ENCODE measurements around the gene MAP7.

- TF ChIP-seq, protein P1, sequence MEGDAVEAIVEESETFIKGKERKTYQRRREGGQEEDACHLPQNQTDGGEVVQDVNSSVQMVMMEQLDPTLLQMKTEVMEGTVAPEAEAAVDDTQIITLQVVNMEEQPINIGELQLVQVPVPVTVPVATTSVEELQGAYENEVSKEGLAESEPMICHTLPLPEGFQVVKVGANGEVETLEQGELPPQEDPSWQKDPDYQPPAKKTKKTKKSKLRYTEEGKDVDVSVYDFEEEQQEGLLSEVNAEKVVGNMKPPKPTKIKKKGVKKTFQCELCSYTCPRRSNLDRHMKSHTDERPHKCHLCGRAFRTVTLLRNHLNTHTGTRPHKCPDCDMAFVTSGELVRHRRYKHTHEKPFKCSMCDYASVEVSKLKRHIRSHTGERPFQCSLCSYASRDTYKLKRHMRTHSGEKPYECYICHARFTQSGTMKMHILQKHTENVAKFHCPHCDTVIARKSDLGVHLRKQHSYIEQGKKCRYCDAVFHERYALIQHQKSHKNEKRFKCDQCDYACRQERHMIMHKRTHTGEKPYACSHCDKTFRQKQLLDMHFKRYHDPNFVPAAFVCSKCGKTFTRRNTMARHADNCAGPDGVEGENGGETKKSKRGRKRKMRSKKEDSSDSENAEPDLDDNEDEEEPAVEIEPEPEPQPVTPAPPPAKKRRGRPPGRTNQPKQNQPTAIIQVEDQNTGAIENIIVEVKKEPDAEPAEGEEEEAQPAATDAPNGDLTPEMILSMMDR (conservative IDR thresholded peaks at IDR 0.05; ENCODE audit: low read depth in 2 of 2), result no peak
- TF ChIP-seq POLR2AphosphoS5 (IDR thresholded peaks at IDR 0.05; ENCODE audit: low read depth) (no peak), EZH2 (IDR thresholded peaks at IDR 0.05; ENCODE audit: low read depth, unreplicated experiment) (no peak), CREB1 (CRISPR knock-in tag; IDR thresholded peaks at IDR 0.05; ENCODE audit: low read depth) (no peak), NANOG (IDR thresholded peaks at IDR 0.05; ENCODE audit: borderline replicate concordance) (no peak), EZH2phosphoT487 (IDR thresholded peaks at IDR 0.05; ENCODE audit: unreplicated experiment) (no peak), JUNB (IDR thresholded peaks at IDR 0.05; ENCODE audit: unreplicated experiment) (no peak), ETS1 (IDR thresholded peaks at IDR 0.05) (no peak), ZNF114 (CRISPR knock-in tag; IDR thresholded peaks at IDR 0.05) (no peak), ZNF331 (CRISPR knock-in tag; IDR thresholded peaks at IDR 0.05; ENCODE audit: low read depth) (no peak), STAT1 (IDR thresholded peaks at IDR 0.05; ENCODE audit: unreplicated experiment) (no peak), ZNF462 (CRISPR knock-in tag; IDR thresholded peaks at IDR 0.05) (no peak)
- TF ChIP-seq, protein P2, sequence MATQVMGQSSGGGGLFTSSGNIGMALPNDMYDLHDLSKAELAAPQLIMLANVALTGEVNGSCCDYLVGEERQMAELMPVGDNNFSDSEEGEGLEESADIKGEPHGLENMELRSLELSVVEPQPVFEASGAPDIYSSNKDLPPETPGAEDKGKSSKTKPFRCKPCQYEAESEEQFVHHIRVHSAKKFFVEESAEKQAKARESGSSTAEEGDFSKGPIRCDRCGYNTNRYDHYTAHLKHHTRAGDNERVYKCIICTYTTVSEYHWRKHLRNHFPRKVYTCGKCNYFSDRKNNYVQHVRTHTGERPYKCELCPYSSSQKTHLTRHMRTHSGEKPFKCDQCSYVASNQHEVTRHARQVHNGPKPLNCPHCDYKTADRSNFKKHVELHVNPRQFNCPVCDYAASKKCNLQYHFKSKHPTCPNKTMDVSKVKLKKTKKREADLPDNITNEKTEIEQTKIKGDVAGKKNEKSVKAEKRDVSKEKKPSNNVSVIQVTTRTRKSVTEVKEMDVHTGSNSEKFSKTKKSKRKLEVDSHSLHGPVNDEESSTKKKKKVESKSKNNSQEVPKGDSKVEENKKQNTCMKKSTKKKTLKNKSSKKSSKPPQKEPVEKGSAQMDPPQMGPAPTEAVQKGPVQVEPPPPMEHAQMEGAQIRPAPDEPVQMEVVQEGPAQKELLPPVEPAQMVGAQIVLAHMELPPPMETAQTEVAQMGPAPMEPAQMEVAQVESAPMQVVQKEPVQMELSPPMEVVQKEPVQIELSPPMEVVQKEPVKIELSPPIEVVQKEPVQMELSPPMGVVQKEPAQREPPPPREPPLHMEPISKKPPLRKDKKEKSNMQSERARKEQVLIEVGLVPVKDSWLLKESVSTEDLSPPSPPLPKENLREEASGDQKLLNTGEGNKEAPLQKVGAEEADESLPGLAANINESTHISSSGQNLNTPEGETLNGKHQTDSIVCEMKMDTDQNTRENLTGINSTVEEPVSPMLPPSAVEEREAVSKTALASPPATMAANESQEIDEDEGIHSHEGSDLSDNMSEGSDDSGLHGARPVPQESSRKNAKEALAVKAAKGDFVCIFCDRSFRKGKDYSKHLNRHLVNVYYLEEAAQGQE (IDR thresholded peaks at IDR 0.05; ENCODE audit: unreplicated experiment), result no peak
These were observed 26.6 kb upstream of the MAP7 start for GRCh38 chr6:136576821-136577220.
